ENCODE results near the gene ACSL3.

GRCh38 chr2:222946700-222947287, 86.0 kb downstream of the ACSL3 start:
- TF ChIP-seq CTCF (IDR thresholded peaks at IDR 0.05 in 4 of 5, conservative IDR thresholded peaks at IDR 0.05 in 1 of 5) (no peak), POLR2A (IDR thresholded peaks at IDR 0.05) (no peak)
